ENCODE measurements around the gene PCDHB4.

DNA sequence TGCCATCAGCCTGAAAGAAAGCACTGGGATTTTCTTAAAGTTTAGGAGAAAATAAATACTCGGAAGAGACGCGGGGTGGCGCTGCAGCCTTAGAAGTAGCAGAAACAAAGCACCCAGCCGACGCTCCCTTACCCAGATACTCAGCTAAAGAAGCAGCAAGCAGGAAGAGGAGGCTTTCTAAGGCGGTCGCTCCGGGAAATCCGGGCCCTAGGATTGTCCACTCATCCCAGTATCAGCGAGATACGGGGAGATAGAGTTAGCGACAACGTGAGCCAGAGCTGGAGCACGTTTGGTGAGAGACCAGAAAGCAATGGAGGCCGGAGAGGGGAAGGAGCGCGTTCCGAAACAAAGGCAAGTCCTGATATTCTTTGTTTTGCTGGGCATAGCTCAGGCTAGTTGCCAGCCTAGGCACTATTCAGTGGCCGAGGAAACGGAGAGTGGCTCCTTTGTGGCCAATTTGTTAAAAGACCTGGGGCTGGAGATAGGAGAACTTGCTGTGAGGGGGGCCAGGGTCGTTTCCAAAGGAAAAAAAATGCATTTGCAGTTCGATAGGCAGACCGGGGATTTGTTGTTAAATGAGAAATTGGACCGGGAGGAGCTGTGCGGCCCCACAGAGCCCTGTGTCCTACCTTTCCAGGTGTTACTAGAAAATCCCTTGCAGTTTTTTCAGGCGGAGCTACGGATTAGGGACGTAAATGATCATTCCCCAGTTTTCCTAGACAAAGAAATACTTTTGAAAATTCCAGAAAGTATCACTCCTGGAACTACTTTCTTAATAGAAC, 26.9 kb upstream of the PCDHB4 start, which contains the start of gene PCDHB2:
- no peak for TF ChIP-seq EZH2 (IDR thresholded peaks at IDR 0.05; ENCODE audit: borderline replicate concordance, insufficient read depth, low read depth, low read length, poor library complexity, severe bottlenecking)
- TF ChIP-seq, protein P1, sequence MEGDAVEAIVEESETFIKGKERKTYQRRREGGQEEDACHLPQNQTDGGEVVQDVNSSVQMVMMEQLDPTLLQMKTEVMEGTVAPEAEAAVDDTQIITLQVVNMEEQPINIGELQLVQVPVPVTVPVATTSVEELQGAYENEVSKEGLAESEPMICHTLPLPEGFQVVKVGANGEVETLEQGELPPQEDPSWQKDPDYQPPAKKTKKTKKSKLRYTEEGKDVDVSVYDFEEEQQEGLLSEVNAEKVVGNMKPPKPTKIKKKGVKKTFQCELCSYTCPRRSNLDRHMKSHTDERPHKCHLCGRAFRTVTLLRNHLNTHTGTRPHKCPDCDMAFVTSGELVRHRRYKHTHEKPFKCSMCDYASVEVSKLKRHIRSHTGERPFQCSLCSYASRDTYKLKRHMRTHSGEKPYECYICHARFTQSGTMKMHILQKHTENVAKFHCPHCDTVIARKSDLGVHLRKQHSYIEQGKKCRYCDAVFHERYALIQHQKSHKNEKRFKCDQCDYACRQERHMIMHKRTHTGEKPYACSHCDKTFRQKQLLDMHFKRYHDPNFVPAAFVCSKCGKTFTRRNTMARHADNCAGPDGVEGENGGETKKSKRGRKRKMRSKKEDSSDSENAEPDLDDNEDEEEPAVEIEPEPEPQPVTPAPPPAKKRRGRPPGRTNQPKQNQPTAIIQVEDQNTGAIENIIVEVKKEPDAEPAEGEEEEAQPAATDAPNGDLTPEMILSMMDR (IDR thresholded peaks at IDR 0.05): no peak

All from B cell (primary cell).